GM12891 (cell line): ENCODE data around the gene TPO.

ENCODE experiments used
- PAX5 ChIP-seq: IDR thresholded peaks from 2 replicates; pipeline ENCODE4 v1.6.1; 2011; ENCODE audit warnings: low read length, moderate library complexity, mild to moderate bottlenecking; ENCODE audit not compliant: insufficient read depth, severe bottlenecking
- POLR2AphosphoS5 ChIP-seq: IDR thresholded peaks from 2 replicates; pipeline ENCODE4 v1.6.1; 2011; ENCODE audit warnings: low read depth, low read length, control low read depth
- TAF1 ChIP-seq: IDR thresholded peaks from 2 replicates; pipeline ENCODE4 v1.6.1; 2011; ENCODE audit warnings: low read depth, low read length, control low read depth

GRCh38 chr2:1559589-1560175 lies 146.4 kb downstream of the TPO start:
- TF ChIP-seq POLR2AphosphoS5 = no peak
- no peak for TF ChIP-seq PAX5
- no peak for TF ChIP-seq TAF1
